SU-DHL-6 (cell line): ENCODE results near the gene GGA3.
"Not testable (repeated sequence)": the region's sequence is repeated elsewhere in the genome, so short reads cannot be mapped to it uniquely, and the experiment has no call there.

Experiments
- H2AFZ ChIP-seq: fragments of 200-600 bp; sonication (generic); 2 replicates; pipeline ENCODE4 v1.6.1; 2014; ENCODE audit warnings: low read depth, mild to moderate bottlenecking, moderate library complexity, mixed read lengths, antibody characterized with exemption, low read length; ENCODE audit not compliant: severe bottlenecking
- H3F3A ChIP-seq: fragments of 200-600 bp; shearing (Covaris generic); 2 replicates; pipeline ENCODE4 v1.6.0; 2016; ENCODE audit warnings: antibody characterized with exemption, mild to moderate bottlenecking; ENCODE audit not compliant: insufficient read depth
- H3K27ac ChIP-seq: fragments of 200-600 bp; sonication (generic); 2 replicates; pipeline ENCODE4 v1.5.1; 2016; ENCODE audit warnings: low read depth, mild to moderate bottlenecking, low read length, moderate library complexity, mixed read lengths
- H3K27me3 ChIP-seq: fragments of 200-600 bp; sonication (generic), shearing (Covaris generic); 2 replicates; pipeline ENCODE4 v1.6.0; 2014; ENCODE audit warnings: mild to moderate bottlenecking, low read length
- H3K36me3 ChIP-seq: fragments of 200-600 bp; sonication (generic); 2 replicates; pipeline ENCODE4 v1.6.1; 2014; ENCODE audit warnings: mild to moderate bottlenecking, low read length, mixed read lengths
- H3K4me2 ChIP-seq: fragments of 300-600, 200-600 bp; shearing (Covaris generic), sonication (generic); 2 replicates; pipeline ENCODE4 v1.6.0; 2014; ENCODE audit warnings: low read length, low read depth, mild to moderate bottlenecking; ENCODE audit not compliant: poor library complexity, severe bottlenecking
- H3K4me3 ChIP-seq: fragments of 200-600 bp; sonication (generic); 2 replicates; pipeline ENCODE4 v1.5.1; 2014; ENCODE audit warnings: antibody characterized with exemption, low read length, mild to moderate bottlenecking, mixed read lengths; ENCODE audit not compliant: insufficient read depth, poor library complexity, severe bottlenecking
- H3K79me2 ChIP-seq: fragments of 200-600 bp; sonication (generic); 2 replicates; pipeline ENCODE4 v1.6.1; 2014; ENCODE audit warnings: mild to moderate bottlenecking, low read length, moderate library complexity; ENCODE audit not compliant: insufficient read depth
- H3K9ac ChIP-seq: fragments of 200-600 bp; sonication (generic); 2 replicates; pipeline ENCODE4 v1.7.0; 2014; ENCODE audit warnings: mild to moderate bottlenecking, low read length
- H3K9me2 ChIP-seq: fragments of 200-600 bp; sonication (generic); replicated peaks from 2 replicates; pipeline ENCODE4 v1.6.1; 2014; ENCODE audit warnings: low read length; ENCODE audit not compliant: insufficient read depth
- H3K9me3 ChIP-seq: fragments of 200-600 bp; sonication (generic); 2 replicates; pipeline ENCODE4 v1.6.1; 2014; ENCODE audit warnings: low read length, mixed read lengths; ENCODE audit not compliant: insufficient read depth
- H4K20me1 ChIP-seq: fragments of 200-600 bp; sonication (generic); 2 replicates; pipeline ENCODE4 v1.6.1; 2014; ENCODE audit warnings: low read depth, mild to moderate bottlenecking, antibody characterized with exemption, low read length, moderate library complexity, mixed read lengths
- CTCF ChIP-seq: fragments of 200-600 bp; sonication (generic); IDR thresholded peaks from one replicate; pipeline ENCODE4 v1.5.1; 2017; ENCODE audit warnings: antibody characterized with exemption, mild to moderate bottlenecking, low read length, moderate library complexity; ENCODE audit not compliant: insufficient read depth, poor library complexity, severe bottlenecking
- EZH2phosphoT487 ChIP-seq: fragments of 200-600 bp; sonication (generic), shearing (Covaris generic); conservative IDR thresholded peaks from 2 replicates; pipeline ENCODE4 v1.6.1; 2018; ENCODE audit warnings: mild to moderate bottlenecking, antibody characterized with exemption, low read length, moderate library complexity, mixed read lengths

The GGA3 gene

GRCh38 chr17:75208161-75208560 is 53.2 kb downstream of the GGA3 start:
- H3K9me2 ChIP-seq: no peaks in the 10 kb centered on the region
- H3K4me3 ChIP-seq: no peak overlapping the region
- H3K4me2 ChIP-seq: no peak overlapping the region
- H3K27me3 ChIP-seq: no peaks in the 10 kb centered on the region
- H3K9ac ChIP-seq: no peak overlapping the region
- peaks cover 34% of the 10 kb centered on the region for H3K36me3 ChIP-seq
- no peak overlapping the region for H2AFZ ChIP-seq
- H3F3A ChIP-seq: peaks cover under 1% of the 10 kb centered on the region; the same call in 1 of the 2 replicates
- H3K79me2 ChIP-seq: peaks cover 62% of the 10 kb centered on the region
- H4K20me1 ChIP-seq: no peaks in the 10 kb centered on the region
- no peaks in the 10 kb centered on the region for H3K9me3 ChIP-seq
- no peak overlapping the region for H3K27ac ChIP-seq
- TF ChIP-seq CTCF (no peak), EZH2phosphoT487 (no peak)

- H4K20me1 ChIP-seq: no peaks in the 10 kb centered on the region
- no peak overlapping the region for H3K4me3 ChIP-seq
- no peak overlapping the region for H2AFZ ChIP-seq
- no peak overlapping the region for H3K4me2 ChIP-seq
- no peak overlapping the region for H3K27ac ChIP-seq
- H3K79me2 ChIP-seq: peaks cover 62% of the 10 kb centered on the region
- no peaks in the 10 kb centered on the region for H3K9me3 ChIP-seq
- no peak for TF ChIP-seq CTCF
- TF ChIP-seq EZH2phosphoT487: no peak
- H3K36me3 ChIP-seq: peaks cover 30% of the 10 kb centered on the region
- H3F3A ChIP-seq: peaks cover 3% of the 10 kb centered on the region; the same call in 1 of the 2 replicates
- H3K27me3 ChIP-seq: no peaks in the 10 kb centered on the region
- no peaks in the 10 kb centered on the region for H3K9me2 ChIP-seq
- no peak overlapping the region for H3K9ac ChIP-seq
Measured at GRCh38 chr17:75207760-75208159, 53.6 kb downstream of the GGA3 start.

- H3K9me3 ChIP-seq, H3K27ac ChIP-seq, H4K20me1 ChIP-seq, H3F3A ChIP-seq, H2AFZ ChIP-seq, H3K9me2 ChIP-seq, H3K27me3 ChIP-seq: not testable (repeated sequence)
- H3K4me2 ChIP-seq: peak overlapping the region; percentile 84
- H3K79me2 ChIP-seq: peaks cover 62% of the 10 kb centered on the region
- peaks cover 26% of the 10 kb centered on the region for H3K36me3 ChIP-seq
- peak overlapping the region; percentile 89 for H3K4me3 ChIP-seq
- H3K9ac ChIP-seq: peak overlapping the region; percentile 91
Measured at GRCh38 chr17:75207050-75207407, 54.4 kb downstream of the GGA3 start.

GRCh38 chr17:75205793-75206163 is 55.6 kb downstream of the GGA3 start:
- Histone ChIP-seq H3K9ac (peak overlapping the region; percentile 91), H3K27me3 (no peaks in the 10 kb centered on the region), H3K27ac (peak overlapping the region; percentile 79), H3F3A (peaks cover 3% of the 10 kb centered on the region; the same call in 1 of the 2 replicates), H3K9me2 (no peaks in the 10 kb centered on the region), H2AFZ (peak overlapping the region; percentile 81), H3K9me3 (no peaks in the 10 kb centered on the region), H3K4me2 (peak overlapping the region; percentile 84), H3K36me3 (peaks cover 21% of the 10 kb centered on the region), H4K20me1 (no peaks in the 10 kb centered on the region), H3K79me2 (peaks cover 62% of the 10 kb centered on the region), H3K4me3 (peak overlapping the region; percentile 89)
- TF ChIP-seq CTCF (no peak), EZH2phosphoT487 (no peak)
